Measurements from ENCODE around the gene SYNJ1. TPM values are rescaled to one million over a fixed set of nuclear protein-coding genes. Genes with fewer than 3 reads are reported as not detected.

SYNJ1 gene
- total and polyA plus RNA-seq, 9 of the 15 experiments (the other 6 are each of a cell fraction or from before 2014, with no cell fraction given), result 2.4 to 10.6 (median 5.6) TPM

DNA sequence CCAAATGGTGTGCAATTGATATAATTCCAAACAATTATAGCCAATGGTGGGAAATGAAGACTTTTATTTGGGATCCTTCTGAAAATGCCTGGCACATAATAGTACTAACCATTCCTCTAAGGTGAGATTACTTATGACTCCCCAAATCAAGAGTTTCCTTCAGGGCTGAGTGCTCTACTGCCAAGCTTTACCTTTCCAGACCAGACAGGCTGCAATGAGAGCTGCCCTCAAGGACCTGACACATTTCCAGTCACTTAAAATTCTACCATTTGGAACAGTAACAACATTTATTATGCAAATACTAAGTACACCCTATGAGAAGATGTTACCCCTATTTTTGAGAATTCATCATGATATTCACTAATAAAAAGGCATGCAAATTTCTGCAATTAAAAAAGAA, 22.6 kb upstream of the SYNJ1 start (continued):
- TF ChIP-seq ZNF318 (IDR thresholded peaks at IDR 0.05; ENCODE audit: borderline replicate concordance in 1 of 2, low read depth in 1 of 2), result no peak

DNA sequence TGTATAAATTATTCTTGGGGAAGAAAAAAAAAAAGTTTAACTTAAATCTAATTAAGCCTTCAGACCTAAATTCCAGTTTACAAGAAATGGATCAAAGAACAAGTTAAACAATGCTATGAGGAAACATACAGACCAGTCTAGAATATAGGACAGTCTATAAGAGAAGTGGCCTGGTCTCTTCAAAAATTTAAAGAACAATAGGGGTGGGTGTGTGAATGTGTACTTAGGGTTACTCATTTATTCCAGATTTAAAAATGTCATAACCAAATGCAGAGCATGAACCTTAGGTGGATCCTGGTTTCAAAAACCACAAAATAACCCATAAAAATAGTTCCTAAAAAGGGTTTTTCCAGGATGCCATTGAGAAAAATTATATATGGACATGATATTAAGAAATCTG, 21.8 kb upstream of the SYNJ1 start:
- no TSS peak for BruUV-seq (replicated peaks)
- H2AFZ ChIP-seq (ENCODE audit: low read depth, low read length), result no peak overlapping the region
- DNase-seq (ENCODE audit: extremely low read depth in 1 of 4, low spot score in 3 of 4) (no peak), FAIRE-seq (no peak), ATAC-seq (no peak)
- H3K27me3 ChIP-seq (ENCODE audit: control insufficient read depth in 2 of 2, insufficient read depth in 2 of 2, low read length in 2 of 2), result no peaks in the 10 kb centered on the region
- H3K9me3 ChIP-seq (replicated peaks; ENCODE audit: control insufficient read depth, insufficient read depth, low read depth, low read length), result no peaks in the 10 kb centered on the region
- in situ Hi-C loops (cut with MboI) (no loop called here), intact Hi-C loops (cut with micrococcal nuclease) (no loop called here)
- POLR2A ChIA-PET, result interaction anchor here (1.2 to 3.3 kb wide), 3 partner anchors 17 to 22 kb away, joined by 4 to 11 read pairs (median 11); partner anchors contain the start of genes PAXBP1 and SYNJ1
- TF ChIP-seq ZNF507 (tag; conservative IDR thresholded peaks at IDR 0.05) (no peak), HMG20B (CRISPR knock-in tag; IDR thresholded peaks at IDR 0.05) (no peak), NCOA1 (IDR thresholded peaks at IDR 0.05; ENCODE audit: low read depth) (no peak), ZNF699 (CRISPR knock-in tag; IDR thresholded peaks at IDR 0.05; ENCODE audit: insufficient replicate concordance) (no peak), LEF1 (IDR thresholded peaks at IDR 0.05) (no peak)
- peaks cover 99% of the 10 kb centered on the region for H3K36me3 ChIP-seq (ENCODE audit: control insufficient read depth, insufficient read depth, low read length)
- H3K9ac ChIP-seq (ENCODE audit: insufficient read depth in 1 of 2, low read depth in 2 of 2, low read length in 2 of 2), result no peak overlapping the region
- no peaks in the 10 kb centered on the region for H3K4me1 ChIP-seq (replicated peaks in 1 of 2; ENCODE audit: control insufficient read depth in 2 of 2, insufficient read depth in 2 of 2, low read length in 2 of 2)
- H3K9me1 ChIP-seq (ENCODE audit: control insufficient read depth, insufficient read depth, low read length), result no peaks in the 10 kb centered on the region
- peaks cover 10% of the 10 kb centered on the region; the same call in 1 of the 3 replicates for H3K79me2 ChIP-seq (ENCODE audit: control insufficient read depth, insufficient read depth, low read length)
- H3K4me3 ChIP-seq, result no peak overlapping the region
- H3K4me2 ChIP-seq (ENCODE audit: insufficient read depth, low read length), result no peak overlapping the region
- CTCF ChIA-PET (ENCODE audit: low intra/inter-chr PET ratio), result no interaction called here
- H4K20me1 ChIP-seq (replicated peaks; ENCODE audit: control insufficient read depth, insufficient read depth, low read length), result no peaks in the 10 kb centered on the region
- no peak overlapping the region for H3K27ac ChIP-seq (ENCODE audit: extremely low read depth, low read depth, low read length)

Measured in K562 (cell line).